Stomach smooth muscle (tissue), 2 donors: Measurements from ENCODE around the gene FAM204A.

ENCODE experiments used
- H3K27ac ChIP-seq: one replicate; pipeline ENCODE4 v1.7.0; 2013; ENCODE audit warnings: mild to moderate bottlenecking, low read length, inconsistent platforms
- H3K27me3 ChIP-seq, 2 donors: one replicate each; pipeline ENCODE4 v1.7.0; 2013; ENCODE audit warnings: low read length in 2 of 2; ENCODE audit not compliant: insufficient read depth in 2 of 2, control insufficient read depth in 1 of 2
- H3K36me3 ChIP-seq, 2 donors: one replicate each; pipeline ENCODE4 v1.7.0; 2013; ENCODE audit warnings: low read length in 2 of 2; ENCODE audit not compliant: control insufficient read depth in 2 of 2, insufficient read depth in 2 of 2
- H3K4me1 ChIP-seq: one replicate; pipeline ENCODE4 v1.7.0; 2013; ENCODE audit warnings: low read length; ENCODE audit not compliant: control insufficient read depth, insufficient read depth
- H3K4me3 ChIP-seq, 2 donors: one replicate each; pipeline ENCODE4 v1.7.0; 2013; ENCODE audit warnings: low read length in 2 of 2
- H3K9ac ChIP-seq, 2 donors: one replicate each; pipeline ENCODE4 v1.7.0; 2013; ENCODE audit warnings: low read length in 2 of 2, mild to moderate bottlenecking in 1 of 2
- H3K9me3 ChIP-seq, 2 donors: one replicate each; pipeline ENCODE4 v1.7.0; 2013; ENCODE audit warnings: low read length in 2 of 2; ENCODE audit not compliant: control insufficient read depth in 2 of 2
- donor health status: healthy.
- donor health status: Pancreatic carcinoma.

The FAM204A gene

DNA sequence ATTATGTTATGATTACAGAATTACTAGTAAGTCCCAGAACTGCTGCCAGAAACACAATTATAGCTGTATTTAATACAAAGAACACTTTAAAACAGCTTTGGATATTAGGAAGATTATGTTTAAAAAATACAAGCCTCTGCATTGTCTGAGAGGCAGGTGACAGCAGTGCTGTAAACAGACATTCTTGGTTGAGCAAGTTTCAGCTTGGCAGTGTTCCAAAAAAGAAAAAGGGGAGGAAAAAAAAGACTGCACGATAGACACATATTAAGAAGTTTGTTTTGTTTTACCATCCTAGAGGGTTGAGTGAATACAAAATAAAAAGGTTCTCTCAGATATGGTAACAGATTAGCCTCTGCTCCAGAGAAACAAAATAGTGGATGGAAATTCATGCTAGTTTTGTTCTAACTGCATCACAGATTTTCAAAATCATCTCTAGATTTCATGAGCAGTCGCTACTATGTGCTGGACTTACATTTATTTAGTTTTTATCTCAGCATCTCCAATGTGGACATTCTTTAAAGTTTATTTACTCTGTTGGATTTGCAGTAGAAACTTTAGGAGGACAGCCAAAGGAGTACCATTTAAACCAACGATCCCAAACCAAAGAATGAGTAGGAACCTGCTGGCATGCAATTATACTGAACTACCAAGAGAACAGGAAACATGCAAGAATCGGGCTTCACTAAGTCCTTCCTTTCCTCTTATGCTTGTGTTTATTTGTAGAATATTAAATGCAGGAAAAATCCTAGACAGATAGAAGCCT, 9.0 kb downstream of the FAM204A start:
- no peaks in the 10 kb centered on the region for H3K9me3 ChIP-seq
- no peak overlapping the region for H3K27ac ChIP-seq
- H3K27me3 ChIP-seq: no peaks in the 10 kb centered on the region
- no peaks in the 10 kb centered on the region for H3K4me1 ChIP-seq
- H3K9ac ChIP-seq: no peak overlapping the region
- peaks cover 20 to 32% of the 10 kb centered on the region in 2 donors for H3K36me3 ChIP-seq
- H3K4me3 ChIP-seq: no peak overlapping the region

DNA sequence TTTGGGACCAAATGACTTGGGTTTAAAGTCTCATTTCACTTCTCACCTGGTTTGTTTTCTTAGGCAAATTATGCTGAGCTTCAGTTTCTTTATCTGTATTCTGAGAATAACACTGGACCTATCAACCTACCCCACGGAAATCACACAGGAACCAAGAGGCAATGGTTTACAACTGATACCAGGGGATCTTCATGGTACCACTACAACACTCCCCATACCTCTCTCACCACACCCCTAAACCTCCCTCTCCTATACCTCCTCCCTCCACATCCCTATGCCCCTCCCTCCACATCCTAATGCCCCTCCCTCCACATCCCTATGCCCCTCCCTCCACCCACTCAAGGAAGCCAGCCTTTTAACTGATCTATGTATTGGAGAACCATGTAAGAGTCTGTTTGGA, 9.9 kb downstream of the FAM204A start:
- H3K9me3 ChIP-seq: no peaks in the 10 kb centered on the region
- no peak overlapping the region for H3K4me3 ChIP-seq
- no peak overlapping the region for H3K27ac ChIP-seq
- H3K36me3 ChIP-seq: peaks cover 26 to 32% of the 10 kb centered on the region in 2 donors
- H3K27me3 ChIP-seq: no peaks in the 10 kb centered on the region
- H3K9ac ChIP-seq: no peak overlapping the region
- no peaks in the 10 kb centered on the region for H3K4me1 ChIP-seq

DNA sequence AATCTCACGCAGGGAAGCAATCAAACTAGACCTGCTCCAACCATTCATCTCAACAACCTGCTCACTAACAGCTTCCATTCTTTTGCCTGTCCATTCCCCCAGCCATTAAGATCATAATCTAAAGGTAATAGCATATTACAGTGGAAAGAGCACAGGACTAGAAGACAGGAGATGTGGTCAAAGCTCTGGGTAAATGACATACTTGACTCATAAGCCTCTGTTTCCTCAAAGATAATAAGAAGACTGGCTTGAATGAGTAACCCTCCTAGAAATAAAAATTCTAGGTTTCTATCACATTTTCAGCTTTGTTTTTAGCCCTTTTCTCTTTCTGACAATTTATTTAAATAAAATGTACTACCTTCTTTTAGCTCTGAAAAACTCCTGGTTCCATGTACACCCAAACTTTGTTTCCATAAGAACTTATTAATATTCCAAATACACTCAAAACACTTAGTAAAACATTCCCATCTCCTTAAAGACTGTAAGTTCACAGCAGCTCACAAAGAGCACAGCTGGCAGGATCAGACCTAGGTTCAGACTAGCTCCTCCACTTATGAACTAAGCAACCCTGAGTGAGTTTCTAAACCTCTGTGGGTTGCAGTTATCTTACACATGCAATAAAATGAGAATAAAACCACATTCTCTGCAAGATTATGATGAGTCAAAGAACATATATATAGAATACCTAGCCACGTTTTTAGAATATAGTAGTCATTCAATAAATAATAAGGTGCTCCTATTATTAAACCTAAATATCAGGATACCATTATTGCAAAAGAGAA, 11.6 kb downstream of the FAM204A start:
- Histone ChIP-seq H3K4me1 (no peaks in the 10 kb centered on the region), H3K9ac (no peak overlapping the region), H3K36me3 (peaks cover 27 to 29% of the 10 kb centered on the region in 2 donors), H3K4me3 (no peak overlapping the region), H3K27ac (no peak overlapping the region), H3K27me3 (no peaks in the 10 kb centered on the region), H3K9me3 (no peaks in the 10 kb centered on the region)

DNA sequence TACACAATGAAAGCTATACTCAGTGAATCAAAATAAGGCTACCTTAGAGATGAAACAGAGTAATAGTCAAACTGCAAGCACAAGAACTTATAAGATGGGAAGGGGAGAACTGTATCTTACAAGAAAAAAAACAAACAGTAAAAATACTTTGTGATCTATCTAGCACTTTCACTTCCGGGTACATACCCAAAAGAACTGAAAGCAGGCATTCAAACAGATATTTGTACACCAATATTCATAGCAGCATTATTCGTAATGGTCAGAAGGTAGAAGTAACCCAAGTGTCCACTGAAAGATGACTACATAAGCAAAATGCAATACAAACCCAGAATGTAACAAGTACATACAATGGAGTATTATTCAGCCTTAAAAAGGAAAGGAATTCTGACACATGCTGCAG, 18.0 kb downstream of the FAM204A start:
- no peaks in the 10 kb centered on the region for H3K4me1 ChIP-seq
- peaks cover 22 to 27% of the 10 kb centered on the region in 2 donors for H3K36me3 ChIP-seq
- no peak overlapping the region for H3K4me3 ChIP-seq
- H3K9ac ChIP-seq: no peak overlapping the region
- H3K9me3 ChIP-seq: no peaks in the 10 kb centered on the region
- H3K27ac ChIP-seq: no peak overlapping the region
- H3K27me3 ChIP-seq: no peaks in the 10 kb centered on the region

DNA sequence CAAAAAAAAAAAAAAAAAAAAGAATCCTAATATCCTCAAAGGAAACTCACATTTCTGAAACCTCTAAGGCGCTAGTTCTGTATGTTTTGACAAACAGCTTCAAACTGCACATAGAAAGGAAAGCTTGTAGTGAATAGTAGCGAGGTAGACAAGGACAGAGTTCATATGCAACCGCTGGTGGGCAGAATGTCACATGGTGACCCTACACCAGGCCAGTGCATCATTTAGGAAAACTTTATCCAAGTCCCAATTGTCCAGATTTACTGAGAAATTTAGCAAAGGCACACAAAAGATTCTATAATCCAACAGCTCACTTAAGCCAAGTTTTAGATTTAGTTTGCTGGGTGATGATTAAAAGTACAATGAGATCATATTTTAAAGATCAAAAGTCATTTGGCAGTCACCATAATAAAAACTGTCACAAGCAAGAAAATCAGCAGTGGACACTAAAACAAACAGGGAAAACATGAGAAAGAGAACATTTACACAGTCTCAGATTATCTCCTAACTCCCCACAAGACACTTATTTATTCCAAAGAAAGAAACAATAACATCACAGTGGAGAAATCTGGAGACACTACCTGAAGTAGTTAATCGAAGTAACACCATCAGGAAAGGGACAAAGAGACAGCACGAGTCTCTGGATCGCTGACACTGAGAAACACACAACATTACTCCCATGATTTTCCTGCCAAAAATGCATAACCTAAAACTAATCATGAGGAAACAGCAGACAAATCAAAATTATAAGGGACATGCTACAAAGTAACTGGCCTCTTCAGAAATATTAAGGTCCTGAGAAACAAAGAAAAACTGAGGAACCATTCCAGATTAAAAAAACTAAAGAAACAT, 20.2 kb downstream of the FAM204A start:
- Histone ChIP-seq H3K4me1 (no peaks in the 10 kb centered on the region), H3K4me3 (no peak overlapping the region), H3K27ac (no peak overlapping the region), H3K27me3 (no peaks in the 10 kb centered on the region), H3K9ac (no peak overlapping the region), H3K9me3 (no peaks in the 10 kb centered on the region), H3K36me3 (peaks cover 12 to 23% of the 10 kb centered on the region in 2 donors)

DNA sequence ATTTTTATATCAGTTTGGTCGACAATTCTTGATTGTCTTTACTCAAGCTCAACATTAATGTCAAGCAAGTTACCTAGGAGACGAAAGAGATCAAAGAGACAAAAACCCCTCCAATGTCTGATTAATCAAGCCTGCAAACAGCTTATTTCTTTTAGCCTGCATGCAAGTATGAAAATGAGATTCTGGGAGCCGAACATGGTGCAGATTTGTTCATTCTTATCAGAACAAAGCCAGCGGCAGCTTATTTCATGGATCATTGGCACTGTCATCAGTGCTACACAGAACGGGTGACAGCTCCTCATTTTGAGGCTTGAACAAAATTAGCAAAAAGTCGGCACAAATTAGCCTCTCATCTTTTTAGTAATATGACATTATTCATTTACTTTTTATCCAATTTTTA, 26.5 kb downstream of the FAM204A start:
- Histone ChIP-seq H3K9ac (no peak overlapping the region), H3K4me3 (no peak overlapping the region), H3K9me3 (no peaks in the 10 kb centered on the region), H3K36me3 (peaks cover 6 to 19% of the 10 kb centered on the region in 2 donors), H3K4me1 (no peaks in the 10 kb centered on the region), H3K27ac (no peak overlapping the region), H3K27me3 (no peaks in the 10 kb centered on the region)

DNA sequence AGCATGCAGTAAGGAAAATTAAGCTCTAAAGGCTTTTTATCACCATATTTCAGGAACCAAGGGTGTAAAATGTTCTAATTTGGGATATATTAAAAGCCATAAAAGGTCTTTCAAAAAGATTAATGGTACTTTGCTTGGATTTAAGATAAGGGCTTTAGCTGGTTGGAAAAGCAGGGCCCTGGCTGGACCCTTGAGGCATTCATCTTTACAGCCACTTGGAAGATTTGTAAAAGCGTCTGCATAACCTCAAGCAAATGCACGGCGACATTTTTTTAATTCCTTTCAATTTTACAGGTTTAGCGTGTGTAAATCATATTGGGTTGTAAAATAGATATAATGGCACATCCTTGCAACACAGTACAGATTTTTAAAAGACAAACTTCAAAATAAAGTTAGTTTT, 27.2 kb downstream of the FAM204A start:
- H3K36me3 ChIP-seq: peaks cover 6 to 22% of the 10 kb centered on the region in 2 donors

DNA sequence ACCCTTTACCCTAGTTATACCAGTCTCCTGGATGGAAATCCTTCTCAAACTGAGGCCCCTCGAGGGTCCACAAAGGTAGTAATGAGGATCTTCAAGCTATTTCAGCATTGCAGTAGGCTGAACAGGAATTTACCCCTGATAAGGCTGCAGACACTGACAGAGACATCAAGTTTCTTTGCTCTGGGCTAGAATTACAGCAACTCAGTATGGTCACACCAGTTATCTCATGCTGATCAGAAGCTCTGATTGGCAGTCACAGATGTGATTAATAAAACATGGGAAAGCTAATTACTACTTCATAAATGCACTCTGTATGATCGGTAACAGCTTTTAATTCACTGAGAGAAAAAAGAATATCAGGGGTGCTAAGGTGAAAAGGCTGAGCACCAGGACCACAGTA, 30.6 kb downstream of the FAM204A start:
- Histone ChIP-seq H3K36me3 (peaks cover 12 to 31% of the 10 kb centered on the region in 2 donors), H3K9ac (no peak overlapping the region)

More for the DNA sequence above, 27.2 kb downstream of the FAM204A start:
- Histone ChIP-seq H3K27me3 (no peaks in the 10 kb centered on the region), H3K27ac (no peak overlapping the region), H3K4me3 (no peak overlapping the region), H3K9ac (no peak overlapping the region), H3K4me1 (no peaks in the 10 kb centered on the region), H3K9me3 (no peaks in the 10 kb centered on the region)

DNA sequence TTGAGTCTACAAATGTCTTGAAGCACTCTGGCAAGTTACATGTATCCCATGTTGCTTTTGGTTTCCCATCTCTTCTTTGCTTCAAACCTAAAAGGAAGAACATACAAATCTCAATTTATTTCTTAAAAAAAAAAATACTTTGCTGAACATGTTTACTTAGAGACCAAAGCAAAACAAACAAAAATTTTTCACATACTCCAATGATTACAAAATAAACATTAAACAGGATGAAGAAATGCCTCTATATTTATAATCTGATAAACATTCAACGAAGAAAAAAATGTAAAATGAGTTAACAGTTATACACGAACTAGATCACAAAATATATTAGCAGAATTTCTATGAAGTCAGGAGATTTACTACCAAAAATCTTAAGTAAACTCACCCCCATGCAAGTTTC, 31.3 kb downstream of the FAM204A start:
- H3K27me3 ChIP-seq: no peaks in the 10 kb centered on the region
- no peak overlapping the region for H3K4me3 ChIP-seq
- H3K27ac ChIP-seq: no peak overlapping the region
- H3K36me3 ChIP-seq: peaks cover 13 to 31% of the 10 kb centered on the region in 2 donors
- no peaks in the 10 kb centered on the region for H3K9me3 ChIP-seq
- H3K4me1 ChIP-seq: peaks cover 3% of the 10 kb centered on the region
- H3K9ac ChIP-seq: no peak overlapping the region

More for the DNA sequence above, 30.6 kb downstream of the FAM204A start:
- H3K9me3 ChIP-seq: no peaks in the 10 kb centered on the region
- peaks cover 1% of the 10 kb centered on the region for H3K4me1 ChIP-seq
- no peaks in the 10 kb centered on the region for H3K27me3 ChIP-seq
- no peak overlapping the region for H3K4me3 ChIP-seq
- no peak overlapping the region for H3K27ac ChIP-seq

DNA sequence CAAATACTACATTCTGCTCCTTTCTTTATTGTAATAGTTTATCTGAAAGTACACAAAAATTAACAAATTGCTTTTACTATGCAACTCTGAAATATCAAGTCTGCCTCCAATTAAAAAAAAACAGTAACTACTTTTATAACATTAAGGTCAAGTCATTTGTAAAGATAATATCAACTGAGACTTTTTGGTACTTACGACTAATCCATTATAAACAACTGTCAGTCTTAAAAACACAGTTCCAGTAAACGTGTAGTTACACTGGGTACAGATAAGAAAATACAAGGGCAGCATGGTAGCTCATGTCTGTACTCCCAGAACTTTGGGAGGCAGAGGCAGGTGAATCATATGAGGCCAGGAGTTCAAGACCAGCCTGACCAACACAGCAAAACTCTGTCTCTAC, 32.2 kb downstream of the FAM204A start:
- Histone ChIP-seq H3K4me3 (no peak overlapping the region), H3K9me3 (no peaks in the 10 kb centered on the region), H3K27ac (no peak overlapping the region), H3K4me1 (peaks cover 3% of the 10 kb centered on the region), H3K9ac (no peak overlapping the region), H3K27me3 (no peaks in the 10 kb centered on the region), H3K36me3 (peaks cover 14 to 30% of the 10 kb centered on the region in 2 donors)
